T-helper 2 cell (primary cell): Measurements from ENCODE around the gene AIP.

ENCODE experiments used
- DNase-seq, 5 experiments: peaks; one replicate each; pipeline versions ENCODE4 v3.0.0 to v3.0.0-alpha.2; 2012 to 2022

The AIP gene

GRCh38 chr11:67494371-67495233, 11.8 kb downstream of the AIP start:
- DNase-seq: no peak

- no peak for DNase-seq
Measured at GRCh38 chr11:67495234-67496005, 12.6 kb downstream of the AIP start.

- no peak for DNase-seq
Measured at GRCh38 chr11:67496113-67496512, 13.3 kb downstream of the AIP start.

- no peak for DNase-seq
Measured at GRCh38 chr11:67497656-67498291, 14.9 kb downstream of the AIP start.

GRCh38 chr11:67498544-67498972, 15.7 kb downstream of the AIP start:
- no peak for DNase-seq

- no peak for DNase-seq
Measured at GRCh38 chr11:67499808-67500483, 17.1 kb downstream of the AIP start.

- no peak for DNase-seq
Measured at GRCh38 chr11:67500484-67500821, 17.6 kb downstream of the AIP start.

- DNase-seq: no peak
Measured at GRCh38 chr11:67500831-67501715, 18.2 kb downstream of the AIP start.

- no peak for DNase-seq
Measured at GRCh38 chr11:67501854-67502253, 19.0 kb downstream of the AIP start.

- no peak for DNase-seq
Measured at GRCh38 chr11:67502328-67502979, 19.6 kb downstream of the AIP start.

- DNase-seq: no peak
Measured at GRCh38 chr11:67503119-67504004, 20.5 kb downstream of the AIP start.

- peak in 3 of 5 experiments; percentile 33 to 44 (median 34) for DNase-seq
Measured at GRCh38 chr11:67504005-67504949, 21.5 kb downstream of the AIP start.

- peak; percentile 56 to 79 (median 63) for DNase-seq
Measured at GRCh38 chr11:67504950-67505581, 22.2 kb downstream of the AIP start, which contains the start of gene PITPNM1. Gene PITPNM1, minus strand, starts transcription at chr11:67505363. Its CDS starts 1,183 bp downstream, at chr11:67504180.

- peak; percentile 82 to 96 (median 88) for DNase-seq
Measured at GRCh38 chr11:67505605-67506396, 23.0 kb downstream of the AIP start.

- no peak for DNase-seq
Measured at GRCh38 chr11:67506426-67507051, 23.7 kb downstream of the AIP start.

- DNase-seq: no peak
Measured at GRCh38 chr11:67507242-67507863, 24.5 kb downstream of the AIP start.
